ENCODE results near the gene OR56B1.

OR56B1 gene

DNA sequence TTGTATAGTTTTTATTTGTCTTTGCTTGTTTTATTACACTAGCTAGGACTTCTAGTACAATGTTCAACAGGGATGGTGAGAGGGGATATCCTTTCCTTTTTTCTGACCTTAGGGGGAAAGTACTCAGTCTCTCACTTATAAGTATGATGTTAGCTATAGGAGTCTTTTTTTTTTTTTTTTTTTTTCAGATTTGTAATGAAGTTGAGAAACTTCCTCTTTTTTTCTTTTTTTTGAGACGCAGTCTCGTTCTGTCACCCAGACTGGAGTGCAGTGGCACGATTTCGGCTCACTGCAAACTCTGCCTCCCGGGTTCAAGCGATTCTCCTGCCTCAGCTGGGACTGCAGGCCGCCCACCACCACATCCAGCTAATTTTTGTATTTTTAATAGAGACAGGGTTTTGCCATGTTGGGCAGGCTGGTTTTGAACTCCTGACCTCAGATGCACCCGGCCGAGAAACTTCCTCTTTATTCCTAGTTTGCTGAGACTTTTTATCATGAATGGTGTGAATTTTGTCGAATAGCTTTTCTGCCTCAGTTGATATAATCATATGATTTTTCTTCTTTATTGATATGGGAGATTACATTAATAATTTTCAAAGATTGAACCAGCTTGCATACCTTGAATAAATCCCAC lies 35.7 kb upstream of the OR56B1 start:
- DNase-seq (ENCODE audit: low read depth in 1 of 2, low spot score in 1 of 2), result peak in 1 of 2 experiments; percentile 33
- Histone ChIP-seq H3K4me3 (replicated peaks; ENCODE audit: insufficient read depth, low read length) (peak overlapping the region; percentile 25; the same call in 1 of the 2 replicates), H3K27me3 (ENCODE audit: insufficient read depth, poor library complexity, severe bottlenecking) (no peaks in the 10 kb centered on the region), H3K27ac (replicated peaks) (0 out of 2 replicates have a peak overlapping the region, but pooled peaks have one; percentile 41)
- no peak for TF ChIP-seq POLR2AphosphoS5 (IDR thresholded peaks at IDR 0.05; ENCODE audit: low read depth)
- 0 out of 2 replicates have a peak, but pooled peaks have one; percentile 4 for TF ChIP-seq SPI1 (IDR thresholded peaks at IDR 0.05; ENCODE audit: borderline replicate concordance, low read depth)
- TF ChIP-seq, protein P1, sequence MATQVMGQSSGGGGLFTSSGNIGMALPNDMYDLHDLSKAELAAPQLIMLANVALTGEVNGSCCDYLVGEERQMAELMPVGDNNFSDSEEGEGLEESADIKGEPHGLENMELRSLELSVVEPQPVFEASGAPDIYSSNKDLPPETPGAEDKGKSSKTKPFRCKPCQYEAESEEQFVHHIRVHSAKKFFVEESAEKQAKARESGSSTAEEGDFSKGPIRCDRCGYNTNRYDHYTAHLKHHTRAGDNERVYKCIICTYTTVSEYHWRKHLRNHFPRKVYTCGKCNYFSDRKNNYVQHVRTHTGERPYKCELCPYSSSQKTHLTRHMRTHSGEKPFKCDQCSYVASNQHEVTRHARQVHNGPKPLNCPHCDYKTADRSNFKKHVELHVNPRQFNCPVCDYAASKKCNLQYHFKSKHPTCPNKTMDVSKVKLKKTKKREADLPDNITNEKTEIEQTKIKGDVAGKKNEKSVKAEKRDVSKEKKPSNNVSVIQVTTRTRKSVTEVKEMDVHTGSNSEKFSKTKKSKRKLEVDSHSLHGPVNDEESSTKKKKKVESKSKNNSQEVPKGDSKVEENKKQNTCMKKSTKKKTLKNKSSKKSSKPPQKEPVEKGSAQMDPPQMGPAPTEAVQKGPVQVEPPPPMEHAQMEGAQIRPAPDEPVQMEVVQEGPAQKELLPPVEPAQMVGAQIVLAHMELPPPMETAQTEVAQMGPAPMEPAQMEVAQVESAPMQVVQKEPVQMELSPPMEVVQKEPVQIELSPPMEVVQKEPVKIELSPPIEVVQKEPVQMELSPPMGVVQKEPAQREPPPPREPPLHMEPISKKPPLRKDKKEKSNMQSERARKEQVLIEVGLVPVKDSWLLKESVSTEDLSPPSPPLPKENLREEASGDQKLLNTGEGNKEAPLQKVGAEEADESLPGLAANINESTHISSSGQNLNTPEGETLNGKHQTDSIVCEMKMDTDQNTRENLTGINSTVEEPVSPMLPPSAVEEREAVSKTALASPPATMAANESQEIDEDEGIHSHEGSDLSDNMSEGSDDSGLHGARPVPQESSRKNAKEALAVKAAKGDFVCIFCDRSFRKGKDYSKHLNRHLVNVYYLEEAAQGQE (IDR thresholded peaks at IDR 0.05; ENCODE audit: insufficient replicate concordance, low read depth), result no peak
- TF ChIP-seq GABPA (IDR thresholded peaks at IDR 0.05; ENCODE audit: low read depth), result no peak
- TF ChIP-seq, protein P2, sequence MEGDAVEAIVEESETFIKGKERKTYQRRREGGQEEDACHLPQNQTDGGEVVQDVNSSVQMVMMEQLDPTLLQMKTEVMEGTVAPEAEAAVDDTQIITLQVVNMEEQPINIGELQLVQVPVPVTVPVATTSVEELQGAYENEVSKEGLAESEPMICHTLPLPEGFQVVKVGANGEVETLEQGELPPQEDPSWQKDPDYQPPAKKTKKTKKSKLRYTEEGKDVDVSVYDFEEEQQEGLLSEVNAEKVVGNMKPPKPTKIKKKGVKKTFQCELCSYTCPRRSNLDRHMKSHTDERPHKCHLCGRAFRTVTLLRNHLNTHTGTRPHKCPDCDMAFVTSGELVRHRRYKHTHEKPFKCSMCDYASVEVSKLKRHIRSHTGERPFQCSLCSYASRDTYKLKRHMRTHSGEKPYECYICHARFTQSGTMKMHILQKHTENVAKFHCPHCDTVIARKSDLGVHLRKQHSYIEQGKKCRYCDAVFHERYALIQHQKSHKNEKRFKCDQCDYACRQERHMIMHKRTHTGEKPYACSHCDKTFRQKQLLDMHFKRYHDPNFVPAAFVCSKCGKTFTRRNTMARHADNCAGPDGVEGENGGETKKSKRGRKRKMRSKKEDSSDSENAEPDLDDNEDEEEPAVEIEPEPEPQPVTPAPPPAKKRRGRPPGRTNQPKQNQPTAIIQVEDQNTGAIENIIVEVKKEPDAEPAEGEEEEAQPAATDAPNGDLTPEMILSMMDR (IDR thresholded peaks at IDR 0.05; ENCODE audit: insufficient read depth, low read length), result no peak

DNA sequence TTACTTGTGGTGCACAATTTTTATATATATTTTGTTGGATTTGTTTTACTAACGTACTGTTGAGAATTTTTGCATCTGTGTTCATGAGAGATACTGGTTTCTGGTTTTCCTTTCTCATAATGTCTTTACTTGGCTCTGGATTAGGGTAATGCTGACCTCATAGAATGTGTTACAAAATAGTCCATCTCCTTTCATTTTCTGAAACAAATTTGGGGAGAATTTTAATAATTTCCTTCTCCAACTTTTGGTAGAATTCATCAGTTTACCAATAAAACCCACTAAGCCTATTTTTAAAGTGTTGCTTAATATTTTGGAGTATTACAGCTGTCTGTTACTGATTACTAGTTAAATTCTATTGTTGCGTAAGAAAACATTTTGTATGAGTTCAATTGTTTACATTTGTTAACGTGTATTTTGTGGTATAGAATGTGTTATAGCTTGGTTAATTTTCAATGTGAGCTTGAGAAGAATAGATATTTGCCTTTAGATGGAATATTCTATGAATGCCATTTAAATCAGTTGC lies 35.1 kb upstream of the OR56B1 start:
- H3K27me3 ChIP-seq (ENCODE audit: insufficient read depth, poor library complexity, severe bottlenecking), result no peaks in the 10 kb centered on the region
- TF ChIP-seq SPI1 (IDR thresholded peaks at IDR 0.05; ENCODE audit: borderline replicate concordance, low read depth), result no peak
- TF ChIP-seq POLR2AphosphoS5 (IDR thresholded peaks at IDR 0.05; ENCODE audit: low read depth), result no peak
- TF ChIP-seq, protein P2 (IDR thresholded peaks at IDR 0.05; ENCODE audit: insufficient read depth, low read length), result no peak

DNA sequence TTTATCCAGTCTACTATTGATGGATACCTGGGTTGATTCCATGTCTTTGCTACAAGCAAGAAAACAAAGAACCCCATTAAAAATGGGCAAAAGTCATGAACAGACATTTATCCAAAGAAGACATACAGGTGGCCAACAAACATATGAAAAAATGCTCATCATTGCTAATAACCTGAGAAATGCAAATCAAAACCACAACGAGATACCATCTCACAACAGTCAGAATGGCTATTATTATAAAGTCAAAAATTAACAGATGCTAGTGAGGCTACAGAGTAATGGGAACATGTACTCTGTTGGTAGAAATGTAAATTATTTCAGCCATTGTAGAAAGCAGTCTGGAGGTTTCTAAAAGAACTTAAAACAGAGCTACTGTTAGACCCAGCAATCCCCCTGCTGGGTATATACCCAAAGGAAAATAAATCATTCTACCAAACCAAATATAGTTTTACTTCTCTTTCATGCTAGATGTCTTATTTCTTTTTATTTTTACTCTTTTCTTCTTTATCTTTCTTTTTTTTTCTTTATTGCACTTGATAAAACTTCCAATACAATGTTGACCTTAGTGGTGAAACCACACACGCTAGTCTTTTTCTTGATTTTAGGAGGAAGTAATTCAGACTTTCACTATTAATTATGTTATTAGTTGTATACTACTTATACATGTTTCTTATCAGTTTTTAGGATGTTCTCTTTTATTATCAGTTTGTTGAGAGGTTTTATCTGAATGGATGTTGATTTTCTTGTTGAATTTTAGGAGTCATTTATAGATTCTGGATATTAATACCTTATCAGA lies 32.3 kb upstream of the OR56B1 start:
- Histone ChIP-seq H3K4me3 (replicated peaks; ENCODE audit: insufficient read depth, low read length) (no peak overlapping the region), H3K27me3 (ENCODE audit: insufficient read depth, poor library complexity, severe bottlenecking) (no peaks in the 10 kb centered on the region), H3K27ac (replicated peaks) (no peak overlapping the region)
- DNase-seq (ENCODE audit: low read depth in 1 of 2, low spot score in 1 of 2), result no peak
- TF ChIP-seq SPI1 (IDR thresholded peaks at IDR 0.05; ENCODE audit: borderline replicate concordance, low read depth) (no peak), GABPA (IDR thresholded peaks at IDR 0.05; ENCODE audit: low read depth) (no peak)
- TF ChIP-seq, protein P2 (IDR thresholded peaks at IDR 0.05; ENCODE audit: insufficient read depth, low read length), result no peak

More for the DNA sequence above, 35.1 kb upstream of the OR56B1 start:
- no peak overlapping the region for H3K4me3 ChIP-seq (replicated peaks; ENCODE audit: insufficient read depth, low read length)
- H3K27ac ChIP-seq (replicated peaks), result no peak overlapping the region
- DNase-seq (ENCODE audit: low read depth in 1 of 2, low spot score in 1 of 2), result no peak

DNA sequence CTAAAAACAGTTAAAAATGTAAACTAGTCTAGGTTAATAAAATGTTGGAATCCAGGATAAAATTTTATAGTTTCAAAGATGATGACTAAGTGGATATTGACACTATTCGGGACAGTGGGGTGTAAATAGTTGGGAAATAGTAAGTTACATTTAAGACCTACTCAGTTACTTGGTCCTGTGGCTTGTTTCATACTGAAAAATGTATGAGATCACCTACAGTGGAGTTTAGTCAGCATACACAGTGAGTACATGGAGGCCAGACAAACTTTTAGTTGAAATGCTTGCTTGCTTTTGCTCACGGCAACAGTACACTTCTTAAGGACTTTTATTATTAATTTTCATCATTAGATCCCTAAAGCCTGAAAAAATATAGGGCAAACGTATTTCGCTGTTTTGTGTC lies 30.6 kb upstream of the OR56B1 start:
- no peak for DNase-seq (ENCODE audit: low read depth in 1 of 2, low spot score in 1 of 2)
- H3K27ac ChIP-seq (replicated peaks), result no peak overlapping the region
- no peak overlapping the region for H3K4me3 ChIP-seq (replicated peaks; ENCODE audit: insufficient read depth, low read length)
- no peaks in the 10 kb centered on the region for H3K27me3 ChIP-seq (ENCODE audit: insufficient read depth, poor library complexity, severe bottlenecking)
- TF ChIP-seq POLR2AphosphoS5 (IDR thresholded peaks at IDR 0.05; ENCODE audit: low read depth) (no peak), GABPA (IDR thresholded peaks at IDR 0.05; ENCODE audit: low read depth) (no peak), SPI1 (IDR thresholded peaks at IDR 0.05; ENCODE audit: borderline replicate concordance, low read depth) (no peak)
- TF ChIP-seq, protein P1 (IDR thresholded peaks at IDR 0.05; ENCODE audit: insufficient replicate concordance, low read depth), result no peak
- TF ChIP-seq, protein P2 (IDR thresholded peaks at IDR 0.05; ENCODE audit: insufficient read depth, low read length), result no peak

Data from HL-60 (cell line).